NT2/D1 (cell line): ENCODE data around the gene GPNMB.

Experiments used
- DNase-seq: peaks from one replicate; pipeline ENCODE4 v3.0.0-alpha.2; 2011; ENCODE audit warnings: low read depth, low spot score
- H3K27me3 ChIP-seq: 2 replicates; pipeline ENCODE4 v1.6.0; 2011; ENCODE audit warnings: mild to moderate bottlenecking; ENCODE audit not compliant: insufficient read length, insufficient read depth
- H3K36me3 ChIP-seq: 2 replicates; pipeline ENCODE4 v1.6.1; 2011; ENCODE audit warnings: mild to moderate bottlenecking, low read length, mixed read lengths; ENCODE audit not compliant: insufficient read depth, insufficient read length
- H3K4me1 ChIP-seq: 2 replicates; pipeline ENCODE4 v1.5.1; 2011; ENCODE audit not compliant: insufficient read depth, insufficient read length
- H3K4me3 ChIP-seq: 2 replicates; pipeline ENCODE4 v1.5.1; 2011; ENCODE audit warnings: low read depth; ENCODE audit not compliant: insufficient read length
- H3K9ac ChIP-seq: 2 replicates; pipeline ENCODE4 v1.6.0; 2011; ENCODE audit warnings: low read depth; ENCODE audit not compliant: insufficient read length
- H3K9me3 ChIP-seq: 2 replicates; pipeline ENCODE4 v1.5.1; 2011; ENCODE audit warnings: mild to moderate bottlenecking, low read length; ENCODE audit not compliant: insufficient read depth
- SUZ12 ChIP-seq: IDR thresholded peaks from 2 replicates; pipeline ENCODE4 v1.6.1; 2011; ENCODE audit not compliant: insufficient read length, insufficient read depth; ENCODE audit errors: extremely low read depth
- YY1 ChIP-seq: IDR thresholded peaks from 2 replicates; pipeline ENCODE4 v1.6.1; 2011; ENCODE audit not compliant: insufficient read length, insufficient read depth
- ZNF274 ChIP-seq: IDR thresholded peaks from 2 replicates; pipeline ENCODE4 v1.6.1; 2011; ENCODE audit warnings: mild to moderate bottlenecking, low read depth, low read length

The GPNMB gene

DNA sequence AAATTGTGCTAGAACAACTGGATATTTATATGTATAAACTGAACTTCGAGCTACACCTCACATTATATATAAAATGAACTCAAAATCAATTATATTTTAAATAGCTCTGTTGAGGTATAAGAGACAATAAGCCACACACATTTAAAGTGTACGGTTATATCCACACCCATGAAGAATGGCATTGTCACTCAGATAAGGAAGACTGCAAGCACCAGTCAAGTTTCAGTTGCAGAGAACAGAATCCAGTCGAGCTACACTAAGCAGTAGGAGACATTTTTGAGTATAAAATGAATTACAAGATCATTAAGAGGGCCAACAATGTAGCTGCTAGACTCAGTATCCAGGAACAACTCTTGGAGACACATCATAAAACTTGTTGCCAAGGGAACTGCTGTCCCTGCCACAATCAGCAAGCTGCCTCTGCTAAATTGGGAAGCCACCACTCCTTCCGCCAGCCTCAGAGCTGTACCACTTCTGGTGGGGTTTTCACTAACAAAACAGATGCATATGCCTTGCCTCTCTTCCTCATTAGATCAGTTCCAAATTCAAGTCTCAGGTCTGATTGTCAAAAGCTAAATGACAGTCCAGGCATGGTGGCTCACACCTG lies 19.6 kb upstream of the GPNMB start:
- no peak for DNase-seq
- H3K9ac ChIP-seq: no peak overlapping the region
- H3K36me3 ChIP-seq: no peaks in the 10 kb centered on the region
- no peaks in the 10 kb centered on the region for H3K27me3 ChIP-seq
- TF ChIP-seq SUZ12 (no peak), ZNF274 (no peak), YY1 (no peak)
- H3K9me3 ChIP-seq: no peaks in the 10 kb centered on the region; the same call in 1 of the 2 replicates
- no peaks in the 10 kb centered on the region for H3K4me1 ChIP-seq
- H3K4me3 ChIP-seq: no peak overlapping the region

DNA sequence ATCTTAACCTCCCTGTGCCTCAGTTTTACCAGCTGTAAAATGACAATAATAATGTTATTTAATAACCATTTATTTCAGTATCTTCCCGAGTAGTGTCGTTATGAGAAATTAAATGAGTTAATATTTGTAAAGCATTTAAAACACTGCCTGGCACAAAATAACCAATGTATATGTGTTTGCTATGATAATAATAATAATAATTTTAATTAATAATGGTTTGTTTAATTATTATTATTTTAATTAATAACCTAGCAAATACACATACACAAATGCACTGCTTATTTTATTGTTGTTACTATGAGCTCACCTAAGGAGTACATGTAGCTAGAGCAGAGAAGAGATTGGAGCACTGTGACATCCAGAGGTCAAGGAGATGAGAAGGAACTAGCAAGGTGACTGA lies 18.2 kb upstream of the GPNMB start:
- DNase-seq: no peak
- TF ChIP-seq YY1 (no peak), SUZ12 (no peak), ZNF274 (no peak)
- Histone ChIP-seq H3K27me3 (no peaks in the 10 kb centered on the region), H3K36me3 (no peaks in the 10 kb centered on the region), H3K9ac (no peak overlapping the region), H3K4me1 (peaks cover 2% of the 10 kb centered on the region), H3K4me3 (no peak overlapping the region), H3K9me3 (no peaks in the 10 kb centered on the region; the same call in 1 of the 2 replicates)

GRCh38 chr7:23230641-23231101 lies 15.9 kb upstream of the GPNMB start:
- TF ChIP-seq ZNF274: no peak
- TF ChIP-seq SUZ12: no peak
- no peak for TF ChIP-seq YY1
- Histone ChIP-seq H3K4me3 (no peak overlapping the region), H3K36me3 (no peaks in the 10 kb centered on the region), H3K4me1 (peaks cover 2% of the 10 kb centered on the region), H3K27me3 (no peaks in the 10 kb centered on the region), H3K9ac (no peak overlapping the region), H3K9me3 (no peaks in the 10 kb centered on the region; the same call in 1 of the 2 replicates)
- no peak for DNase-seq

DNA sequence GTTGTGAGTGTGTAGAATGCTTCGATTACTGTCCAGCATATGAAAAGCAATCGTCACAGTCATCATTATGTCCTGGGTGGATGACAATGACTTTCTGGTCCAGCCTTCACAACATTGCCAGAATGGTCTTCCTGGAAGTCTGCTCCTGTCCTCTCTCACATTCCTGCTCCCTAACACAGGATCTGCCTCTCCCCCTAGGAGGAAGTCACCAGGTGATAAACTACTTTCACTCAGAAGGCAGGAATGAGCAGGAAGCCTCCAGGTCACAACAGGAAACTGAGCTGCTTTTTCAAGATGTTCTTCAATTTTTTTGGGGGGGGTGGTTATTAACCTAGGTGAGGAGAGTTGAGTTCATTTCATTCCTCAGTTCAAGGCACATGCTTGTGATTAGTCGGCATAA lies 13.6 kb upstream of the GPNMB start:
- H3K36me3 ChIP-seq: no peaks in the 10 kb centered on the region
- peaks cover 2% of the 10 kb centered on the region for H3K4me1 ChIP-seq
- no peak overlapping the region for H3K9ac ChIP-seq
- no peak overlapping the region for H3K4me3 ChIP-seq
- DNase-seq: no peak
- TF ChIP-seq YY1 (no peak), ZNF274 (no peak), SUZ12 (no peak)
- H3K9me3 ChIP-seq: no peaks in the 10 kb centered on the region; the same call in 1 of the 2 replicates
- H3K27me3 ChIP-seq: no peaks in the 10 kb centered on the region

DNA sequence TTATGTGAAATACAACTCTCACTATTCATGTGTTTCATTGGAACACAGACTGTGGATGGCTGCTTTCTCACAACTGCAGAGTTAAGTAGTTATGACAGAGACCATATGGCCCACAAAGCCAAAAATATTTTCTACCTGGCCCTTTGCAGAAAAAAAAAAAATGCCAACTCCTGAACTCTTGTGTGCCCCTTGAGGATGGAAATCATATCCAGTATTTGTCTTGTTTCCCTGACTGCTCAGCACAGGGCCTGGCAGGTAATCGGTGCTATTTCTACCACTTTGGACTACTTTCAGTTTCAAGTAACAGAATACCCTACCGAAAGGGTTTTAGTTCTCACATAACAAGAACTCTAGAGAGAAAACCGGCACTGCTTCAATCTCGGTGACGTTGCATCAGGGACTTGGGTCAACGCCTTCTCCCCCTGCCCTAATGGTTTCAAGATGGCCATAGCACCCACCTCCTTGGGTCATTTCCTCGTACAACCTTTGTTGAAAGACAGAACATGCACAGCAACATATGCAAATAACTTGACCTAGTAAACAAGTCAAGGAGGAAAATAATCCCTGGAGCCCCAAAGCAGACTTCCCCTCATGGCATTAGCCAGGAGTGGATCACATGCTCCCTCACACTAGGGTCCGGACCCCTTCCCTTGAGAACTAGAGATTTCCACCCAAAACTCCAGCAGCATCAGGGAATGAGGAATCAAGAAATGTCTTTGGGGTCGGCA lies 11.8 kb upstream of the GPNMB start:
- Histone ChIP-seq H3K36me3 (no peaks in the 10 kb centered on the region), H3K4me3 (no peak overlapping the region), H3K4me1 (peaks cover 2% of the 10 kb centered on the region), H3K9me3 (no peaks in the 10 kb centered on the region), H3K9ac (no peak overlapping the region), H3K27me3 (no peaks in the 10 kb centered on the region)
- DNase-seq: no peak
- TF ChIP-seq SUZ12 (no peak), YY1 (no peak), ZNF274 (no peak)

DNA sequence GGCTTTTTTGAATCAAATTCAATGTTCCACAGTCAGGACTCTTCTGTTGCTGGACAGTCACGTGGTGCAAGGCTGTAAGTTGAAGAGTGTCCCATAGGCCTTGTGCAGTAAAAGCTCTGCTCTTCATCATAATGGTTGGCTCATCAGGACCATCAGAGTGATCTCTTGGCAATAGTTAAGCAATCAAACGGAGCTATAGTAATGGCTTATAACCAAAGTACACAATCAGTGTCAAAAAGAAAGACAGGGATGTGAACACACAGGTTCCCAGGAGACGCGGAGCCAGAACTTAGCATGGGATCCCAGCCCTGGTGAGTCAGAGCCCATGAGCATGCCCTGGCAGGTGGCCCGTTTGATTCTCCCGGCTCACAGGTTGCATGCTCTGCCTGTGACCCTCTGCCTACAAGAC lies 10.8 kb upstream of the GPNMB start:
- no peaks in the 10 kb centered on the region for H3K36me3 ChIP-seq
- no peak for DNase-seq
- H3K9me3 ChIP-seq: no peaks in the 10 kb centered on the region
- no peak overlapping the region for H3K4me3 ChIP-seq
- no peak overlapping the region for H3K9ac ChIP-seq
- H3K4me1 ChIP-seq: peaks cover 2% of the 10 kb centered on the region
- no peaks in the 10 kb centered on the region for H3K27me3 ChIP-seq
- TF ChIP-seq SUZ12: no peak
- TF ChIP-seq ZNF274: no peak
- TF ChIP-seq YY1: no peak

- Histone ChIP-seq H3K4me1 (peaks cover 2% of the 10 kb centered on the region), H3K9ac (no peak overlapping the region), H3K9me3 (no peaks in the 10 kb centered on the region), H3K4me3 (no peak overlapping the region), H3K27me3 (no peaks in the 10 kb centered on the region), H3K36me3 (no peaks in the 10 kb centered on the region)
- DNase-seq: no peak
- TF ChIP-seq YY1 (no peak), SUZ12 (no peak), ZNF274 (no peak)
Observed at GRCh38 chr7:23237000-23237399, 9.6 kb upstream of the GPNMB start.
